ENCODE results near the gene UBE2S. TPM values are rescaled to one million over a fixed set of nuclear protein-coding genes. Genes with fewer than 3 reads are reported as not detected.

UBE2S gene
- total and polyA plus RNA-seq, 2 of the 8 experiments (the other 6 are each of a cell fraction or from before 2014, with no cell fraction given) = 398 to 530 TPM

DNA sequence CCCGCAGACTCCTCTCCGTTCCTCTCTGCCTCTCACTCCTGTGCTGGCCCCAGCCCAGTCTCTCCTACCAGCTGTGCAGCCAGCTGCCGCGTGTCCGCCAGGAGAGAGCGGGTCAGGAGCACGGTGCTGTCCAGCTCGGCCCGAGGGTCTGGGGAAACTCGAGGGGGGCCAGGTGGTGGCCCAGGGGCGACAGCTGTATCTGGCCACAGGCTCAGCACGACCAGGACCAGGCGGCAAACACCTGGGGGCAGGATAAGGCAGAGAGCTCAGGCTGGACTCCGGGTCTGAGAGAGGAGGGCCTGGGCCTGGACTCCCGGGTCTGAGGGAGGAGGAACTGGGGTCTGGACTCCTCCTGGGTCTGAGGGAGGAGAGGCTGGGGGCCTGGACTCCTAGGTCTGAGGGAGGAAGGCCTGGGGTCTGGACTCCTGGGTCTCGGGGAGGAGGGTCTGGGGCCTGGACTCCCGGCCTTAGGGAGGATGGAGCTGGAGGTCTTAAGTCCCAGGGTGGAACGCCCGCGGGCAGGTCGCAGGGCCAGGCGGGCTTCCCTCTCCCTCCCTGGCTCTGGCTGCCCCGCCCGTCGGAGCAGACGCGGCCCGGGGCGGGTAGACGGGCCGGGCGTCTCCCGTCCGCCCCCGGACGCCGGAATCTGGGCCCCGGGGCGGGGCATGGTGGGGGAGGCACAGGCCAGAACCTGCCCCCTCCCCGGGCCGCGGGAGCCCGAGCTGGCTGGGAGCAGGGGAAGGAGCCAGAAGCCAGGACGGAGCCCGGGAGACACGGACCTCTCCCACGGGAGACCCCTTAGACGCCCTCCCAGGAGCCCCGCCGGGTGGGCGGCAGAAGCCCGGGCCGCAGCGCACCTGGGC lies 38.7 kb downstream of the UBE2S start (continued):
- TF ChIP-seq EP300 (IDR thresholded peaks at IDR 0.05; ENCODE audit: borderline replicate concordance in 1 of 2, low read depth in 2 of 2, low read length in 2 of 2) (no peak), ASH2L (IDR thresholded peaks at IDR 0.05; ENCODE audit: low read length) (no peak), RNF2 (IDR thresholded peaks at IDR 0.05; ENCODE audit: borderline replicate concordance, low read depth, low read length, missing control alignments, poor library complexity, severe bottlenecking) (no peak), CBX8 (IDR thresholded peaks at IDR 0.05; ENCODE audit: borderline replicate concordance, low read depth, low read length) (no peak), CREB1 (IDR thresholded peaks at IDR 0.05) (no peak), CTCF (IDR thresholded peaks at IDR 0.05; ENCODE audit: control extremely low read depth in 1 of 3, insufficient read depth in 1 of 3, low read depth in 1 of 3, low read length in 3 of 3) (no peak), MAFK (IDR thresholded peaks at IDR 0.05; ENCODE audit: low read depth, low read length) (no peak), KDM1A (IDR thresholded peaks at IDR 0.05; ENCODE audit: borderline replicate concordance, low read length) (no peak), SIX5 (IDR thresholded peaks at IDR 0.05; ENCODE audit: low read depth, low read length) (no peak), TBP (IDR thresholded peaks at IDR 0.05; ENCODE audit: low read depth, low read length) (no peak), CTBP2 (IDR thresholded peaks at IDR 0.05; ENCODE audit: borderline replicate concordance, insufficient read depth, insufficient read length, low read length) (no peak), SP4 (IDR thresholded peaks at IDR 0.05; ENCODE audit: low read length) (no peak), ZNF274 (IDR thresholded peaks at IDR 0.05; ENCODE audit: borderline replicate concordance, extremely low read depth, low read length) (no peak), KDM4A (IDR thresholded peaks at IDR 0.05; ENCODE audit: low read depth, low read length, severe bottlenecking) (peak; percentile 61), GTF2F1 (IDR thresholded peaks at IDR 0.05; ENCODE audit: borderline replicate concordance, low read depth, low read length) (no peak), SIN3A (conservative IDR thresholded peaks at IDR 0.05 in 1 of 2, IDR thresholded peaks at IDR 0.05 in 1 of 2; ENCODE audit: low read depth in 1 of 2, low read length in 2 of 2) (no peak), BCL11A (IDR thresholded peaks at IDR 0.05; ENCODE audit: low read depth in 2 of 2, low read length in 2 of 2) (no peak), EGR1 (IDR thresholded peaks at IDR 0.05; ENCODE audit: borderline replicate concordance, low read depth, low read length) (peak; percentile 87)
- TF ChIP-seq, protein P1, sequence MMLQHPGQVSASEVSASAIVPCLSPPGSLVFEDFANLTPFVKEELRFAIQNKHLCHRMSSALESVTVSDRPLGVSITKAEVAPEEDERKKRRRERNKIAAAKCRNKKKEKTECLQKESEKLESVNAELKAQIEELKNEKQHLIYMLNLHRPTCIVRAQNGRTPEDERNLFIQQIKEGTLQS (IDR thresholded peaks at IDR 0.05; ENCODE audit: insufficient read depth, low read depth, low read length) = no peak

Data from H1 (cell line).